Skeletal muscle cell (primary cell): Measurements from ENCODE around the gene ATP2A1.
A peak's percentile ranks its signal among the peaks of the same experiment; 100 is the strongest.
"Not testable (repeated sequence)": the region's sequence is repeated elsewhere in the genome, so short reads cannot be mapped to it uniquely, and the experiment has no call there.

Experiments
- DNase-seq: peaks from one replicate; pipeline ENCODE4 v3.0.0-alpha.2; 2010; ENCODE audit warnings: low read depth
- H3K4me3 ChIP-seq: 2 replicates; pipeline ENCODE4 v1.5.1; 2011; ENCODE audit warnings: low read depth, mild to moderate bottlenecking, control low read depth, low read length, moderate library complexity

ATP2A1 gene

GRCh38 chr16:28879841-28880588 lies 1.7 kb downstream of the ATP2A1 start:
- H3K4me3 ChIP-seq = peak overlapping the region; percentile 72
- peak; percentile 48 for DNase-seq

- no peak for DNase-seq
- peak overlapping the region; percentile 72 for H3K4me3 ChIP-seq
Observed at GRCh38 chr16:28880589-28880915, 2.3 kb downstream of the ATP2A1 start.

GRCh38 chr16:28880955-28881354 lies 2.7 kb downstream of the ATP2A1 start:
- no peak for DNase-seq
- no peak overlapping the region for H3K4me3 ChIP-seq

- not testable (repeated sequence) for H3K4me3 ChIP-seq, DNase-seq
Observed at GRCh38 chr16:28881565-28881964, 3.3 kb downstream of the ATP2A1 start.

- H3K4me3 ChIP-seq = no peak overlapping the region
- no peak for DNase-seq
Observed at GRCh38 chr16:28882551-28883160, 4.4 kb downstream of the ATP2A1 start.

- DNase-seq = no peak
- no peak overlapping the region for H3K4me3 ChIP-seq
Observed at GRCh38 chr16:28883221-28883996, 5.1 kb downstream of the ATP2A1 start.

- H3K4me3 ChIP-seq = no peak overlapping the region
- DNase-seq = no peak
Observed at GRCh38 chr16:28884045-28884444, 5.8 kb downstream of the ATP2A1 start.

- H3K4me3 ChIP-seq = no peak overlapping the region
- no peak for DNase-seq
Observed at GRCh38 chr16:28886945-28887344, 8.7 kb downstream of the ATP2A1 start.

- not testable (repeated sequence) for H3K4me3 ChIP-seq, DNase-seq
Observed at GRCh38 chr16:28890355-28890754, 12.1 kb downstream of the ATP2A1 start.

GRCh38 chr16:28891964-28892890 lies 13.9 kb downstream of the ATP2A1 start:
- DNase-seq = no peak
- no peak overlapping the region for H3K4me3 ChIP-seq

- DNase-seq = no peak
Observed at GRCh38 chr16:28893291-28893690, 15.0 kb downstream of the ATP2A1 start.

GRCh38 chr16:28895609-28896008 lies 17.3 kb downstream of the ATP2A1 start:
- DNase-seq = no peak
- no peak overlapping the region for H3K4me3 ChIP-seq

More at GRCh38 chr16:28893291-28893690, 15.0 kb downstream of the ATP2A1 start:
- no peak overlapping the region for H3K4me3 ChIP-seq

GRCh38 chr16:28897826-28898225 lies 19.5 kb downstream of the ATP2A1 start:
- H3K4me3 ChIP-seq = no peak overlapping the region
- no peak for DNase-seq

- no peak for DNase-seq
- H3K4me3 ChIP-seq = no peak overlapping the region
Observed at GRCh38 chr16:28898266-28898665, 20.0 kb downstream of the ATP2A1 start.

- no peak for DNase-seq
- H3K4me3 ChIP-seq = no peak overlapping the region
Observed at GRCh38 chr16:28898942-28899341, 20.7 kb downstream of the ATP2A1 start.

GRCh38 chr16:28899882-28900590 lies 21.7 kb downstream of the ATP2A1 start:
- no peak for DNase-seq
- no peak overlapping the region for H3K4me3 ChIP-seq

- H3K4me3 ChIP-seq = no peak overlapping the region
Observed at GRCh38 chr16:28900601-28901000, 22.3 kb downstream of the ATP2A1 start.

GRCh38 chr16:28901862-28902261 lies 23.6 kb downstream of the ATP2A1 start:
- no peak overlapping the region for H3K4me3 ChIP-seq
- DNase-seq = no peak

More at GRCh38 chr16:28900601-28901000, 22.3 kb downstream of the ATP2A1 start:
- DNase-seq = no peak

GRCh38 chr16:28902909-28903308 lies 24.6 kb downstream of the ATP2A1 start:
- no peak overlapping the region for H3K4me3 ChIP-seq
- DNase-seq = no peak
